ENCODE results near the gene LCA5L. TPM values are rescaled to one million over a fixed set of nuclear protein-coding genes. Genes with fewer than 3 reads are reported as not detected.
"Not testable (repeated sequence)": the region's sequence is repeated elsewhere in the genome, so short reads cannot be mapped to it uniquely, and the experiment has no call there.

Gene LCA5L
- total RNA-seq, 1 donor from 2014 or later, result 2.6 TPM

- Mint-ChIP-seq H3K4me1 (ENCODE audit: unreplicated experiment) (peaks cover 22% of the 10 kb centered on the region), H3K27me3 (no peaks in the 10 kb centered on the region), H3K9me3 (no peaks in the 10 kb centered on the region), H3K27ac (no peak overlapping the region), H3K4me3 (no peak overlapping the region), H3K36me3 (peaks cover 9% of the 10 kb centered on the region)
- TF ChIP-seq, protein P1, sequence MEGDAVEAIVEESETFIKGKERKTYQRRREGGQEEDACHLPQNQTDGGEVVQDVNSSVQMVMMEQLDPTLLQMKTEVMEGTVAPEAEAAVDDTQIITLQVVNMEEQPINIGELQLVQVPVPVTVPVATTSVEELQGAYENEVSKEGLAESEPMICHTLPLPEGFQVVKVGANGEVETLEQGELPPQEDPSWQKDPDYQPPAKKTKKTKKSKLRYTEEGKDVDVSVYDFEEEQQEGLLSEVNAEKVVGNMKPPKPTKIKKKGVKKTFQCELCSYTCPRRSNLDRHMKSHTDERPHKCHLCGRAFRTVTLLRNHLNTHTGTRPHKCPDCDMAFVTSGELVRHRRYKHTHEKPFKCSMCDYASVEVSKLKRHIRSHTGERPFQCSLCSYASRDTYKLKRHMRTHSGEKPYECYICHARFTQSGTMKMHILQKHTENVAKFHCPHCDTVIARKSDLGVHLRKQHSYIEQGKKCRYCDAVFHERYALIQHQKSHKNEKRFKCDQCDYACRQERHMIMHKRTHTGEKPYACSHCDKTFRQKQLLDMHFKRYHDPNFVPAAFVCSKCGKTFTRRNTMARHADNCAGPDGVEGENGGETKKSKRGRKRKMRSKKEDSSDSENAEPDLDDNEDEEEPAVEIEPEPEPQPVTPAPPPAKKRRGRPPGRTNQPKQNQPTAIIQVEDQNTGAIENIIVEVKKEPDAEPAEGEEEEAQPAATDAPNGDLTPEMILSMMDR (conservative IDR thresholded peaks at IDR 0.05), result no peak
- DNase-seq (ENCODE audit: extremely low spot score, unreplicated experiment), result no peak
Observed at GRCh38 chr21:39386194-39386593, 59.4 kb downstream of the LCA5L start.

- TF ChIP-seq, protein P1 (conservative IDR thresholded peaks at IDR 0.05), result no peak
- Mint-ChIP-seq H3K4me3 (no peak overlapping the region), H3K36me3 (peaks cover 9% of the 10 kb centered on the region), H3K4me1 (ENCODE audit: unreplicated experiment) (peaks cover 25% of the 10 kb centered on the region), H3K27me3 (no peaks in the 10 kb centered on the region), H3K27ac (no peak overlapping the region), H3K9me3 (no peaks in the 10 kb centered on the region)
- no peak for DNase-seq (ENCODE audit: extremely low spot score, unreplicated experiment)
Observed at GRCh38 chr21:39385299-39386145, 60.1 kb downstream of the LCA5L start.

DNA sequence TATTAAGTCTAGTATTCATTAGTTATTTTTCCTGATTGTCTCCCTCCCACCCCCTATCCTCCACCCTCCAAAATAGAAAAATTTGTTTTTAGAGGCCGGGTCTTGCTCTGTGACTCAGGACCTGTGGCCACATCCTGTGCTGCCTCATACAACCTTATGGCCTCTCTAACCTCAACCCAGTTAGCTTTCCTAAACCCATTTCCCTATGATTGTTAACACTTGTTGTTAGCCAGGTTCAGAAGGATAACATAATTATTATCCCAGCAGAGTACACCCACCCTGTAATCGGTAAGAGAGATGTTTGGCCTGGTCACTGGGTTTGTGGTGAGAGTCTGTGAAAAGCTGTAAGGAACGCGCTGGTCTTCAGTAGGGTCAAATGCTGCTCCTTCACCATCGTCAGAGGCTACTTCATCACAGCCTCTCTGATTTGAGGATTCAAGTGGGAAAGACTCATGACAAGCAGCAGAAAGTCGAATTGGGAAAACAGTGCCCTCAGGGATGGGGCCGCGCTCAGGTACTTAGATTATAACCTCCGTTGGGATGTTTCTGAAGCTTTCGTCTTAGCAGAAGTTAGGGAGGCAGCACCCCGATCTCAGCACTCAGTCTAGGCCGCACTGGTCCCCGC lies 60.8 kb downstream of the LCA5L start:
- peaks cover 5% of the 10 kb centered on the region for H3K36me3 Mint-ChIP-seq
- no peak for DNase-seq (ENCODE audit: extremely low spot score, unreplicated experiment)
- no peaks in the 10 kb centered on the region for H3K9me3 Mint-ChIP-seq
- TF ChIP-seq, protein P1 (conservative IDR thresholded peaks at IDR 0.05), result no peak
- no peak overlapping the region for H3K27ac Mint-ChIP-seq
- H3K4me1 Mint-ChIP-seq (ENCODE audit: unreplicated experiment), result peaks cover 21% of the 10 kb centered on the region
- H3K4me3 Mint-ChIP-seq, result no peak overlapping the region
- no peaks in the 10 kb centered on the region for H3K27me3 Mint-ChIP-seq

GRCh38 chr21:39382096-39382495 lies 63.5 kb downstream of the LCA5L start:
- DNase-seq (ENCODE audit: extremely low spot score, unreplicated experiment); H3K27me3 Mint-ChIP-seq; H3K36me3 Mint-ChIP-seq; H3K9me3 Mint-ChIP-seq; H3K27ac Mint-ChIP-seq: not testable (repeated sequence)
- peak overlapping the region; percentile 69 for H3K4me3 Mint-ChIP-seq
- peaks cover 11% of the 10 kb centered on the region for H3K4me1 Mint-ChIP-seq (ENCODE audit: unreplicated experiment)

GRCh38 chr21:39381009-39381408 lies 64.6 kb downstream of the LCA5L start:
- TF ChIP-seq, protein P1 (conservative IDR thresholded peaks at IDR 0.05), result no peak
- Mint-ChIP-seq H3K4me1 (ENCODE audit: unreplicated experiment) (peaks cover 11% of the 10 kb centered on the region), H3K4me3 (peak overlapping the region; percentile 93), H3K36me3 (peaks cover 5% of the 10 kb centered on the region), H3K9me3 (no peaks in the 10 kb centered on the region), H3K27ac (peak overlapping the region; percentile 55), H3K27me3 (no peaks in the 10 kb centered on the region)
- DNase-seq (ENCODE audit: extremely low spot score, unreplicated experiment), result no peak

All from type B pancreatic cell (in vitro differentiated cells).